Bone marrow (tissue), 2 donors: ENCODE results near the gene ZC3H18.

Experiments
- DNase-seq, 2 donors: peaks; one replicate each; lab custom pipeline; 2025; lab: John Stamatoyannopoulos, UW

The ZC3H18 gene

DNA sequence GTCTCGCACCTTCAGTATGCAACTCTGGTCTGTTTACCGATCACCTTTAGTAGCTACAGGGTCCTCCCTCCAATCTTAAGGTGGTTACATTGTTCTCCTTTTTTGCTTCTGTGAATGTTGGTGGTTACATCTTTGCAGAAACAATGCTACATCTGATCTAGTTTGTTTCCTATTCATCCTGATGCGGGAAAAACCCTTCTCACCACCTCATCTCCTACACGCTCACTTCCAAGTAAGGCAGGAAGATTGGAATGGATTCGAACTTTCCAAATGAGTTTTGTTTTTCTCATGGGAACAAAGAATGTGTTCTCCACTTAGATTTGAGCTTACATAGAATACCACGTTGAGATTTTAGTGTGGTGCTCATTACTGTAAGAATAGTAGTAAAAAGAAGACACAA, 14.5 kb downstream of the ZC3H18 start:
- no peak for DNase-seq

DNA sequence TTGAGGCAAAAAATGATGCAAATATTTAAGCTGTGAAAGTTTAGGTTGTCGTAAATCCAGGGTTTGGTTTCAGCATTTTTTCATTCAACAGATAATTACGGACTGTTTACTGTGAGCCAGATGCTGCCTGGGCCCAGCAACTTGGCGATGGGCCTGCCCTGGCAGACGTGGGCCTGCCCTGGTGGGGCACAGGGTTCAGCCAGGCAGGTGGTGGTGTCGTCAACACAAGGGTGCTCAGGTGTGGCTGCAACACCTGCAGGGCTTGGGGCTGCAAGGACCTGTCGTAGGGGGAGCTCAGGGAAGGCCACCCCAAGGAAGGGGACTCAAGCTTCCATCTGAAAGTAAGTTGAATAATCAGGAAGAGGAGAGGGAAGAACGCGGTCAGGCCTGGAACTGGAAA, 15.1 kb downstream of the ZC3H18 start:
- no peak for DNase-seq

DNA sequence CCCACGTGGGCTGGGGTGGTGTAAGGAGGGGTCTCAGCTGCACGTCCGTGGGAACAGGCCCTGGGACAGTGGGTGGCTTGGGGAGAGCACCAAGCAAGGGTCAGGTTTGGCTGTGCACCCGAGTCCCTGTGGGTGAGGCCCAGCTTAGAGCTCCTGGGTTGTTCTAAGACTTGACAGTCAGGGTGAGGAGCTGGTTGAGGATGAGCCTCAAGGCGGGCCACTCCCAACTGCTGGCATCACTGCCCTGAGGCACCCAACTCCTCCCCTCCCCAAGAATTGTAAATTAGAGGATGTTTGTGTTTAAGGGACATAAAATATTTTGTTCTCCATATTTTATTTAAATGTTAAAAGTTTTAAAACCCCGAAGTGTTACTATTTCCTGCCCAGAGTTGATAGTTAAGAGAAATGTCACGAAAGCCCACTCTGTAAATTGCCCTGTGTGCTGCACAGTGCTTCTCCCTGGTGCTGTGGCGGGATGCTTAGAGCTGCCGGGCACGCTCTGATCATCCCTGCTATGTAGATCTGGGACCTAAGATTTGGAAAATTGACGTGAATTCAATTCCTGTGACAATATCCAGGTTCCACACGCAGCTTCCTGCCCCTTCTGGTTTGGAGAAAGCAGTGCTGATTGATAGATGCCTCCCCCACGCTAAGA, 15.9 kb downstream of the ZC3H18 start:
- no peak for DNase-seq

DNA sequence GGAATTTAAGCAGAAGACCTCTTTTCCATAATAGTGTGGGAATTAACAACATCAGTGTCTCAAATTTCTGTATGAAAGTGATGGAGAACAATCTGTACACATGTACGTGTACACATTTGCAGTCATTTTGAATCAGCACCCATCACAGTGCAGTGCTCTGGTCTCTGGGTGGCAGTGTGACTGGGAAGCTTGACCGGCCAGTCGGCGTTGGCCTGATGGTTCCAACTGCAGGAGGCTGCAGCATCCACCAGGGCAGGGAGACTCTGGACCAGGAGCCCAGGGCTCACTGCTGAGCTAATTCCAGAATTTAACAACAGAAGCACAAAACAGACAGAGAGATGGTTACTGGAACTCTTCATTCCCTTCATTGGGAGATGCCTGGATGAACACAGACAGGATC, 17.9 kb downstream of the ZC3H18 start:
- DNase-seq, result no peak

DNA sequence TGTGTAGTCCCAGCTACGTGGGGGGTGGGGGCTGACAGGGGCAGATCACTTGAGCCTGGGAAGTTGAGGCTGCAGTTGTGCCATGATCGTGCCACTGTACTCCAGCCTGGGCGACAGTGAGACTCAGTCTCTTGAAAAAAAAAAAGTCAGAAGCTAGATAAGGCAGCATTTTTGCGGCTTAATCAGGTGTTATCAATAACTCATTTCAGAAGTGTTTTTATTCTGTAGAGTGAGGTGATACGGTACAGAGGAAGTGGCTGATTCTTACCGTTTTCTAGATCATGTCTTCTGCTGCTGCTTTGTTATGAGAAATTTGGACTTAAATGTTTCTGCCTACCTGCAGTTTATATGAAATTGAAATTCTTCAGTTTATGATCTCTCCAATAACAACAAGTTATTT, 18.6 kb downstream of the ZC3H18 start:
- no peak for DNase-seq

DNA sequence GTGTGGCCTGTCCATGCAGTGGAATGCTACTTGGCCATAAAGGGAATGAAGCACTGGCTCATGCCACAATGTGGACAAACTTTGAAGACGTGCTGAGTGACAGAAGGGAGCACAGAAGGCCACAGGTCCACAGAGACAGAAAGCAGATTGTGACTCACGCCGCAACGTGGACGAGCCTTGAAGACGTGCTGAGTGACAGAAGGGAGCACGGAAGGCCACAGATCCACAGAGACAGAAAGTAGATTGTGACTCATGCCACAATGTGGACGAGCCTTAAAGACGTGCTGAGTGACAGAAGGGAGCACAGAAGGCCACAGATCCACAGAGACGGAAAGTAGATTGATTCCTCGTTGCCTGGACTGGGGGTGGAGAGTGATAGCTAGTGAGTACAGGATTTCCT, 19.2 kb downstream of the ZC3H18 start:
- no peak for DNase-seq

DNA sequence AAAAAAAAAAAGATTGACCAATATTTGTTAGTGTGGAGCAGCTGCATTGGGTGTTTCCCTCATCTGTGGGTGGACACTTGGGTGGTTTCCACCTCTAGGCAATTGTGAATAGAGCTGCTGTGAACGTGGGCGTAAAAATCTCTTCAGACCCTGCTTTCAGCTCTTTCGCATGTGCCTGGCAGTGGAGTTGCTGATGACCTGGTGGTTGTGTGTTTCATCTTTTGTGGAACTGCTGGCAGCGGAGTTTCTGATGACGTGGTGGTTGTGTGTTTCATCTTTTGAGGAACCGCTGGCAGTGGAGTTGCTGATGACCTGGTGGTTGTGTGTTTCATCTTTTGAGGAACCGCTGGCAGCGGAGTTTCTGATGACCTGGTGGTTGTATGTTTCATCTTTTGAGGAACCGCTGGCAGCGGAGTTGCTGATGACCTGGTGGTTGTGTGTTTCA, 21.4 kb downstream of the ZC3H18 start:
- DNase-seq, result no peak

DNA sequence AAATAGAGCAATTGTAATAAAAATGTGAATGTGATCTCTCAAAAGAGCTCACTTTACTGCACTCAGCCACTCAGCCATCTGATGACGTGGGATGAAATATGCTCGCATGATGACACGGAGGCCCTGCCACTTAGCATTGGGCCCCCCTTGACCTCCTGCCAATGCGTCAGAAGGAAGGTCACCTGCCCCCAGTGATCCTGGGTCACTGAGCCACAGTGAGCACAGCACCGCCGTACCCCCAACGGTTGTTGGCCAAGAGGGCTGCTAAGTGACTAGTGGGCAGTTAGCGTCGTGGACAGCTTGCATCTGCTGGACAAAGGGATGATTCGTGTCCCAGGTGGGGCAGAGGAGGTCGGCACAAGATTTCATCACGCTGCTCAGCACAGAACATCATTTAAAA, 22.9 kb downstream of the ZC3H18 start:
- no peak for DNase-seq

DNA sequence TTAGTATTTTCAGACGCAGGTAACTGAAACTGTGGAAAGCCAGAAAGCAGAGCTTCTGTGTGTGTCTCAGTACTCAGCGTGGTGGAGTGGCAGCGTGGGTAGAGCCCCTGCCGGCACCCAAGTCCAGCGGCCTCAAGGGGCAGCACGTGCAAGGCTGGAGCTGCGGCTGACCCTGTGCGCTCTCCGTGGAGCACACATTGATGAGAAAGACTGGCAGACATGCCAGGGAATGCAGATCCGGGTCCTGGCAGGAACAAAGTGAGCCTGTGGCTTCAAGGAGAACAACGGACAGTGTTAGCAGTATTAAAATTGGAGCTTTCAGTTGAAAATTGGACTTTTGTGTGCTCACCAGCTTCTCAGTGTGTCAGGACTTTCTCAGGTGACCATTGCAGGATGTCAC, 23.3 kb downstream of the ZC3H18 start:
- no peak for DNase-seq

DNA sequence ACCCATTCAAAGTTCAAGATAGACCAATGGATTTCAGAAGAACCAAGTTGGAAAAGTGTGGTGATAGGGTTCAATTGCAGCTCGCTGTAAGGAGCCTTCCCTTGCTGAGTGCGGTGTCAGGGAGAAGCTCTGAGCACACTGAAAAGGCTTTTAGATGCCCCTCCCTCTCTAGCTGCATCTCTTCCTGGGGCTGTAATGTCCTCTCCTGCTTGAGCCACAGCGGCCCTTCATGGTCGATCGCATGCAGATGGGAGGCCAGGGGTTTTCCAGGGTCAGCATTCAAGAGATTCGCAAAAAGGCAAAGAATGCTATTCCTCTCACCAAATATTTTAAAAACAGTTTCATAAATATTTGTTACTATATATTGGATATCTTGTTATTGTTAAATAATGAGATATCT, 23.7 kb downstream of the ZC3H18 start:
- DNase-seq, result no peak

DNA sequence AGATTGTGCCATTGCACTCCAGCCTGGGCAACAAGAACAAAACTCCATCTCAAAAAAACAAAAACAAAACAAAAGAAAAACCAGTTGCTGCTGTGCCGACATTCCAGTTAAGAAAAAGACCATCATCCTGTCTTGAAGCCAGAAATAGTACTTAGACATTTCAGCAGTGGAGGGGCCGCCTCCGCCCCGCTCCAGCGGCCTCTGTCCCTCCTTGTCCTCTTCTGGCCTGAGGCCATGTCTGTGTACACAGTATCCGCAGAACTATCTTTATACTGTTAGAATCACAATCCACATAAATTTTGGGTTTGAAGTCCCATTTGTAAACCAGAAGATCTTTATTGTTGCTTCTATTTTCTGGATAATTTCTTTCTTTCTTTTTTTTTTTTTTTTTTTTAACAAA, 24.9 kb downstream of the ZC3H18 start:
- no peak for DNase-seq

DNA sequence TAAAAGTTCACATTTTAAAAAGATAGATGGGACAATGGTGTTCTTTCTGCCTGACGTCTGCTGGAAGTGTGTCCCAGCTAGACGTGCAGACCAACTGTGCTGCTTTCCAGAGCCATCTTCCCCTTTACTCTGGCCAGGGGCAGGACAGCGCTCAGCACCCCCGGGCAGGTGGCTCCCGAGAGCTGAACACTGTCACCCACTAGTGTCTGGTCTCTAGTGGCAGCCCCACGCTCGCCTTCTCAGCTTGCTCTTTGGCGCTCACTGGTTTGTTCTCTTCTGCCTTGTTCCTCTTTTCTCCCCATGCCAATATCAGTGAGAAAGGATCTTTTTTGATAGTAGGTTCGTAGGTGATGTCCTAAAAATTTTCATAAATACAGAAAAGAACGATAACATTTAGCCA, 25.7 kb downstream of the ZC3H18 start:
- DNase-seq, result no peak

DNA sequence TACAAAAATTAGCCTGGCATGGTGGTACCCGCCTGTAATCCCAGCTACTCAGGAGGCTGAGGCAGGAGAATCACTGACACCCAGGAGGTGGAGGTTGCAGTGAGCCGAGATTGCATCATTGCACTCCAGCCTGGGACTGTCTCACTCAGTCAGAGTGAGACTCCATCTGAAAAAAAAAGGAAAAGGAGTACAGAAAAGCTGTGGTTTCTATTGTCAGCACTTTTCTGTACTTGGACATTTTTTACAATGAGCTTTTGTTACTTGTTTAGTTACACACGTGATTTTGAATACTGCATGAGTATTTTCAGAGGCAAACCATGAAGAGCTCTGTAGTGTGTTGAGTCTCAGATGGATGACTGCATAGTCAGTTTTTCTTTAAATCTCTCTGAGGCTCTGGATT, 26.3 kb downstream of the ZC3H18 start:
- DNase-seq, result no peak

DNA sequence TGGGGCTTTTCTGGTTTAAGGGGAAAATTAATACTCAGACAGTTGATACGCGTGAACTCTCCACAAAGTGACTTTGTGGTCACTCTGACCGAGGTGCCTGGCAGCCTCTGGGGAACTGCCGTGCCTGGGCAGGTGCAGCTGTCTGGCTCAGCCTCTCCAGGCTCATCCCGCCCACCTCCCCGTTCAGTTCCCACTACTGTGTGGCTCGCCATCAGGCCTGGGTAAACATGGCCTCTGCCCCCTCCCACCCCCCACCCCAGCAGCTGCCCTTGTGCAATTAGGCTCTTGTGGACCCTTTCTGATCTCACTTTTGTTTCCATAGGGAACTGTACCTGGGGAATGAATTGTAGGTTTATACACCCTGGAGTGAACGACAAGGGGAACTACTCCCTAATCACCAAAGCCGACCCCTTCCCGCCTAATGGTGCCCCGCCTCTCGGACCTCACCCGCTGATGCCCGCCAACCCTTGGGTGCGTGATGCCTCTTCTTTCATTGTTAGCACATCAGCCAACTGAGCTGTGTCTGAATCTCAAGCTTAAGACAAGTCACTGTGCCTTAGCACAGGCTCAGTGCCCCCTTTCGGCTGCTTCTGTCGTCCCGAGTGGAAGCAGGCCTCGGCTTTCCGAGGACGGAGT, 27.8 kb downstream of the ZC3H18 start:
- DNase-seq, result no peak

DNA sequence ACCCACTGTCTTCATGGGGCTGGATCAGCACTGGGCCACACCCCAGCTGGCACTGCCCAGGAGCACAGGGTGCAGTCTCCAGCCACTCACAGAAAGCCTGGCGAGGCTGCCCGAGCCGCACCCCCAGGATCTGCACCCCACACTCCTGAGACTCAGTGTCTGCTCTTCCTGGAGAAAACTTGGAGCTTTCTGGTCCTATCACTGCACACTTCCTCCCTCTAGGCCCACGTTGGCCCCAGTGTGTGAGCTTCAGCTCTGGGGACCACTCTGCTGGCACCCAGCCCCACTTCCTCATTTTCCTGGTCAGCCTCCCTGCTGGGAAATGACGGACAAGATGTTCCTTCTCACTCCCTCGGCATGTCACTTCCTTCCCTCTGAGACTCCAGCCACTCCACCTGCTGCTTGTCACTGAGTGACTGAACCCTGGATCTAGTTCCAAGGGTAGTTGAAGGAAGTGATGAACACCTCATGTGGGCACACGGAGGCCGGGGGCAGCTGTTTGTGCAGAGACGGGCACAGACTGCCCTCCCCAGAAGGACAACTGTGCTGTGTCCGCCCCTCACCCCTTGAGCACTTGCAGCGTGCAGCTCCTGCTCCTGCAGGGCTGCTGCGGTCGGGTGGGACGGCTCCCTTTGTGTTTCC, 29.0 kb downstream of the ZC3H18 start:
- DNase-seq, result peak; percentile 28 to 40

DNA sequence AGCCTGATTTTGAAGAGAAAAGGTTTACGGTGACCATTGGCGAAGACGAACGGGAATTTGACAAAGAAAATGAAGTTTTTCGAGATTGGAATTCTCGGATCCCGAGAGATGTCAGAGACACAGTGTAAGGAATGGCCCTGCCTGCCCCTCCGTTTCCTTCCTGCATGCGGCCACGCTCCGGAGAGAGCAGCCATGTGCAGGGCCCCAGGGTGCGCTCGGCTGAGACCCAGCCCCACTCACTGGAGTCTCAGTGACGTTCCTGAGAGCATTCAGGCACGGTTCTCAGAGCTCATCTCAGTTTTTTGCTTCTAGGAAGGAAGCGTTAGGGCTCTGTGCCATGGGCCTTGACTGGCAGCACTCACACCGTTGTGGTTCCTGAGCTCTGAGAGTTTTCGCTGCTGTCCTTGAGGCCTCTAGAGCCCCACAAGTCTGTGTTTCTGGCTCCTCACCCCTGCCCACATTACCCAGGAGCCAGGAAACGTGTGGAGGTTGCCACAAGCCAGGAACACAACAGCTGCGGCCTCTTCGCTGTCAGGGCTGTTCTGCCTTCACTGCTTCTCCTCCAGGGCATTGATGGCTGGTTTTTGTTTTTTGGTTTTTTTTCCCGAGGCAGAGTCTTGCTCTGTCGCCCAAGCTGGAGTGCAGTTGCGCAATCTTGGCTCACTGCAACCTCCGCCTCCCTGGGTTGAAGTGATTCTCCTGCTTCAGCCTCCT, 29.8 kb downstream of the ZC3H18 start:
- DNase-seq, result no peak

DNA sequence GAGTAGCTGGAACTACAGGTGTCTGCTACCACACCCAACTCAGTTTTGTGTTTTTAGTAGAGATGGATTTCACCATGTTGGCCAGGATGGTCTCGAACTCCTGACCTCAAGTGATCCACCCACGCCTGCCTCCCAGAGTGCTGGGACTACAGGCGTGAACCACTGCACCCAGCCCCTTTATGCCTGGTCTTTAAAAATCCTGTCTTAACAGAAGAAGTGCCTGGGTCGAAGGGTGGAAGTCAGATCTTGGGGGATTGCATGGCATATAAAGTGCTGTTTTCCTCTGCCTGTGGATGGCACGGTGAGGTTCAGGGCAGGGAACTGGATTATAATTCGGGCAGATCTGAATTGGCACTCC, 30.3 kb downstream of the ZC3H18 start:
- DNase-seq, result no peak

DNA sequence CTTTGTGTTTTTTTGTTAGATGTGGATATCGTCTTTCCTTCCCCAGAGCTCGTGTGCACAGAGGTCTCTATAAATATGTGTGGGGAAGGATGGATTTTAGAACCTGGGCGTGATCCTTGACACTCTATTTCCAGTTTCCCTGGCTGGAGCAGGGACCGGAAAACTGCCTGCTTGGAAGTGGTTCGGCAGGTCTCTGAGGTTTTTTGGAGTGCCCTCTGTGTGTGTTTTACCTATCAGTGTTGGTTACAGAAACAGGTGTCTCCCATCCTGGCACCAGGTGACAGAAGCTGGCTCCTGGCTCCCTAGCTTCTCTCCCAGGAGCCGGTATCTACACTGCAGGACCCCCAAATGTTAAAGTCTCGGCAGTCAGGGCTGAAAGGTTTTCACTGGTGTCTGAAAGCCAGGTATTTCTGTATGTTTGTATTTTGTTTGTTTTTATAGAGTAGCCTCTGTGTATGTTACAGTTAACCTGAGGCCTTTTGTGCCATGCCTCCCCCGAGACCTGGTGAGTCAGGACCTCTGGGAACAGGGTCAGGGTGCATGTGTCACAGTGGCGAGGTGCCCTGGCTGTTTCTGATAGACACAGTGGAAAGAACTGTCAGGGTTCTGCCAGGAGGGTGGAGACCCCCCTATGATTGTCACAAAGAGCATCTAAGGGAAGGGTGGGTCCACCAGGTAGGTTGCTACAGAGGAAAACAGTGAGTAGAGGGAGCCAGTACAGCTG, 31.3 kb downstream of the ZC3H18 start:
- DNase-seq, result no peak

DNA sequence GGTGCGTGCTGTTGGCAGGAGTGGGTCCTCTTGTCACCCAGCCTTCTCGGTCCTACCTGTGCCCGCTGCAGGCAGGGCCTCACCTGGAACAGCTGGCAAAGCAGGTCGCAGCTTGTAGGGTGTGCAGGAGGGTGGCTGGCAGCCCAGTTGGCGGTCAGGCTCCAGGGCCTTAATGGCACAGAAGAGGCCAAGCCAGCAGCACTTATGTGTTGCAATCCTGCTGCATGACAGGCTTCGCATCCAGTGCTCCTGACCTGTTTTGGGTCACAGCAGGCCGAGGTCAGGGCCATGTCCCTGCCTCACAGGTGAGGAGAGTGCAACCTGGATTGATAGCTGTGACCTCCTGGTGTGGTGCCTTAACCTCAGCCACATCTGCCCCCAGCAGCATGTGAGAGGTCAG, 31.9 kb downstream of the ZC3H18 start:
- no peak for DNase-seq

DNA sequence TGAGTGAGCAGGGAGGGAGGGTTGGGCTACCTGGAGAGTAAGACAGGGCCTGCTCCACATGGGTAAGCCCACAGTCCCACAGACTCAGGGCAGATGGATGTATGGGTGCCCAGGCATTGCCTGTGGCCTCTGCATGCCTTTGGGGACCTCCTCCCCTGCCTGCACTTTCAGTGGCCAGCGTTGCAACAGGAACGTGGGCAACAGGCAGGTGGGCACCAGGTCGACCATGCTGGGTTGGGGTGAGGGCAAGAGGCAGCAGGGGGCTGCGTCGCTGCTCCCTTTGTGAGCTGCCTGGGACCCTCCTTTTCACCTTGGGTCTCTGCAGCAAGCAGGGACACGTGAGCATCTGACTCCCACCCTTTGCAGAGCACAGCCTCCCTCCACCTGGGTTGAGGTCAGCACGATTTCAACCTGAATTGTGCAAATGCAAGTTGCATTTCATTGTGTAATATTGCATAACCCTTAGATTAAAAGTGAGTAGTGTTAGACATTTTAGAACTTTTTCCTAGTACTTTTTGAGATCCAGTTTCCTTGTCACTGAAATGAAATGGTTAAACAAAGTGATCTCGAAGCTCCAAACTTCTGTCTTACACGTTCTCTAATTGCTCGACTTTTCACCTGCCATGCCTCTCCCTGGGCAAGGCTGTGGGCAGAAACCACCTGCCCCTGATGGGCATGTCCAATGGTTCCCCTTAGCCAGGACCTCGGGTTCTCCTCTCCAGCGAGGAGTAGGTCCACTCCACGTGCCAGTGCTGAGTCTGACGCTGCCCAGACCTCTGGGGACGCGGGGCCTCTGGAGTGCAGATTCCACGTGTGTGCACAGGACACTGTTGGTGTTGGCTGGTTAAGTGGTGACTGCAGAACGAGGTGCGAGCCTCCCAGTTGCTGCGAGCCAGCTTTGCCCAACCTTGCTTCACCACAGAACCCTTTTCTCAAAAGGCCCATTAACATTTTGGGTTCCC, 35.3 kb downstream of the ZC3H18 start:
- no peak for DNase-seq

DNA sequence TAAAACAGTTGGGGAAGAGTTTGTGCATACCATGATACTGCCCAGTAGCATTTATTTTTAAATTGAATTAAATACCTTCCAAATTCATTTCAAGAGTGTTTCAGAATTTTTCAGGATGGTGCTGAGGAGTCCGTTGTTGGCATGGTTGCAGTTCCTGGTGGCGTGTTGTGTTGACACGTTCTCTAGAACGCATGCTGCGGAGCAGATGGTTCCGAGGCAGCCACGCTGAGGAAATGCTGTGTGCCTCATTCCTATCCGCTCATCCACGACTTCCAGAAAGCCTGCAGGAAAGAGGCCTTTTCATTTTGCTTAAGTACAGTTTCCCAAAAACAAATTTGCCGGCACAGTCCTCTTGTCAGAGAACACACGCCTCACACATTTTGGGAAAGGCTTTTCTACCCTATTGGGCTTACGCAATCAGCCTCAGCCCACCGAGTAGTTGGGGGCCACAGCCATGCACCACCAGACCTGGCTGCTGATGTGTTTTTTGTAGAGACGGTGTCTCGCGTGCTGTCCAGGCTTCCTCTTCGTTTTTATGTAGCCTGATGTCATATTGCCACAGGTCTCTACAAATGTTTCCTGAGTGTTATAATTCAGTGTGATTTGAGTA, 36.0 kb downstream of the ZC3H18 start:
- DNase-seq, result no peak
